H1 (cell line): ENCODE measurements around the gene TMEM178B. TPM values are rescaled to one million over a fixed set of nuclear protein-coding genes. Genes with fewer than 3 reads are reported as not detected.

ENCODE experiments used
- CTCF ChIA-PET: fragments of 300-600 bp; sonication (Branson Sonifier 250); formaldehyde crosslinking; loops from one replicate; lab custom pipeline; 2021; ENCODE audit not compliant: partially characterized antibody; lab: Charles Lee
- POLR2A ChIA-PET: fragments of 300-600 bp; sonication (Branson Sonifier 250); formaldehyde crosslinking; loops from one replicate; lab custom pipeline; 2021; ENCODE audit warnings: inconsistent platforms; ENCODE audit not compliant: partially characterized antibody; lab: Charles Lee
- DNase-seq, 2 experiments: peaks; one replicate each; pipeline versions ENCODE4 v3.0.0 to v3.0.0-alpha.2; 2010 to 2022; ENCODE audit warnings: low spot score in 2 of 2, low read depth in 1 of 2, mixed read lengths in 1 of 2
- FAIRE-seq: peaks from 2 replicates; lab custom pipeline; 2011; peaks lifted over from hg19 to GRCh38; lab: Jason Lieb, UNC
- H2AFZ ChIP-seq: 2 replicates; pipeline ENCODE4 v1.8.1; 2012; ENCODE audit warnings: low read length, inconsistent platforms
- H2AK5ac ChIP-seq: 2 replicates; pipeline ENCODE4 v1.6.1; 2013; ENCODE audit warnings: low read depth, low read length
- H2BK120ac ChIP-seq: replicated peaks from 2 replicates; pipeline ENCODE3; 2013; ENCODE audit warnings: low read depth, low read length, inconsistent platforms
- H2BK12ac ChIP-seq: 2 replicates; pipeline ENCODE4 v1.6.1; 2013; ENCODE audit warnings: low read depth, low read length
- H2BK15ac ChIP-seq: 2 replicates; pipeline ENCODE4 v1.6.1; 2013; ENCODE audit warnings: low read length
- H2BK20ac ChIP-seq: 2 replicates; pipeline ENCODE4 v1.6.1; 2013; ENCODE audit warnings: low read length
- H2BK5ac ChIP-seq: 2 replicates; pipeline ENCODE4 v1.6.1; 2013; ENCODE audit warnings: low read depth, low read length
- H3K14ac ChIP-seq: 2 replicates; pipeline ENCODE4 v1.6.1; 2013; ENCODE audit warnings: inconsistent platforms; ENCODE audit not compliant: insufficient read length
- H3K18ac ChIP-seq: 2 replicates; pipeline ENCODE4 v1.6.1; 2013; ENCODE audit warnings: low read length; ENCODE audit errors: extremely low read depth
- H3K23ac ChIP-seq: 2 replicates; pipeline ENCODE4 v1.6.1; 2013; ENCODE audit warnings: inconsistent platforms; ENCODE audit not compliant: insufficient read length
- H3K23me2 ChIP-seq: 2 replicates; pipeline ENCODE4 v1.6.1; 2013; ENCODE audit warnings: low read depth, low read length
- H3K27ac ChIP-seq: 2 replicates; pipeline ENCODE4 v1.6.1; 2011; ENCODE audit warnings: low read depth, low read length, inconsistent platforms
- H3K27me3 ChIP-seq, 4 experiments: replicated peaks in 1 of 4; 1 replicate in 1 of 4; 2 replicates in 3 of 4; pipeline versions ENCODE4 v1.6.1 to v1.8.1; 2011 to 2013; ENCODE audit warnings: low read length in 3 of 4, mild to moderate bottlenecking in 3 of 4, inconsistent platforms in 2 of 4, mixed read lengths in 2 of 4, moderate library complexity in 1 of 4; ENCODE audit not compliant: control insufficient read depth in 3 of 4, insufficient read depth in 3 of 4; ENCODE audit errors: extremely low read depth in 1 of 4
- H3K36me3 ChIP-seq, 4 experiments: 2 replicates each; pipeline versions ENCODE4 v1.6.1 to v1.8.1; 2011 to 2013; ENCODE audit warnings: mild to moderate bottlenecking in 4 of 4, low read length in 3 of 4, moderate library complexity in 2 of 4, control low read depth in 1 of 4, inconsistent platforms in 1 of 4; ENCODE audit not compliant: insufficient read depth in 4 of 4, control insufficient read depth in 2 of 4
- H3K4ac ChIP-seq: replicated peaks from 2 replicates; pipeline ENCODE3; 2013; ENCODE audit warnings: low read length, low read depth, mixed read lengths, inconsistent platforms; ENCODE audit not compliant: insufficient read length
- H3K4me1 ChIP-seq, 4 experiments: replicated peaks in 1 of 4; 1 replicate in 1 of 4; 2 replicates in 3 of 4; pipeline versions ENCODE4 v1.6.1 to v1.8.1; 2011 to 2013; ENCODE audit warnings: low read length in 3 of 4, inconsistent platforms in 2 of 4, mixed read lengths in 1 of 4; ENCODE audit not compliant: insufficient read depth in 4 of 4, control insufficient read depth in 3 of 4
- H3K4me2 ChIP-seq, 2 experiments: 2 replicates each; pipeline versions ENCODE4 v1.6.1 to v1.8.1; 2011 to 2013; ENCODE audit warnings: low read depth in 2 of 2, low read length in 2 of 2, control low read depth in 1 of 2, inconsistent platforms in 1 of 2, mild to moderate bottlenecking in 1 of 2; ENCODE audit not compliant: insufficient read depth in 1 of 2
- H3K4me3 ChIP-seq, 4 experiments: fragments of 200-600, 300-600 bp in 1 of 4; sonication (generic), shearing (Covaris generic), sonication (Bioruptor Twin) in 1 of 4; 2 replicates each; pipeline versions ENCODE4 v1.5.1 to v1.8.1; 2011 to 2016; ENCODE audit warnings: low read length in 4 of 4, low read depth in 3 of 4, control low read depth in 2 of 4, inconsistent platforms in 2 of 4, mild to moderate bottlenecking in 2 of 4, mixed read lengths in 1 of 4, moderate library complexity in 1 of 4; ENCODE audit not compliant: insufficient read depth in 2 of 4; ENCODE audit errors: extremely low read depth in 1 of 4
- H3K56ac ChIP-seq: replicated peaks from 2 replicates; pipeline ENCODE3; 2013; ENCODE audit warnings: low read depth, mild to moderate bottlenecking, mixed read lengths, low read length, inconsistent platforms; ENCODE audit not compliant: insufficient read length
- H3K79me1 ChIP-seq: 2 replicates; pipeline ENCODE4 v1.6.1; 2013; ENCODE audit warnings: low read depth, low read length, control low read depth
- H3K79me2 ChIP-seq, 2 experiments: 2 replicates each; pipeline versions ENCODE4 v1.6.1 to v1.8.1; 2012 to 2013; ENCODE audit warnings: low read length in 2 of 2, mild to moderate bottlenecking in 2 of 2, inconsistent platforms in 1 of 2; ENCODE audit not compliant: insufficient read depth in 2 of 2, control insufficient read depth in 1 of 2
- H3K9ac ChIP-seq, 4 experiments: replicated peaks in 1 of 4; 1 replicate in 1 of 4; 2 replicates in 3 of 4; pipeline versions ENCODE4 v1.6.1 to v1.8.1; 2011 to 2013; ENCODE audit warnings: low read depth in 3 of 4, low read length in 3 of 4, control low read depth in 2 of 4, mild to moderate bottlenecking in 2 of 4, moderate library complexity in 2 of 4, inconsistent platforms in 1 of 4; ENCODE audit errors: extremely low read depth in 1 of 4
- H3K9me3 ChIP-seq, 2 experiments: 2 replicates each; pipeline versions ENCODE4 v1.6.1 to v1.8.1; 2012 to 2013; ENCODE audit warnings: mild to moderate bottlenecking in 2 of 2, moderate library complexity in 2 of 2, control low read depth in 1 of 2, inconsistent platforms in 1 of 2, low read depth in 1 of 2, low read length in 1 of 2, mixed read lengths in 1 of 2; ENCODE audit not compliant: insufficient read depth in 2 of 2
- H4K20me1 ChIP-seq, 2 experiments: replicated peaks in 1 of 2; 2 replicates each; pipeline versions ENCODE3 to v1.8.1; 2011 to 2013; ENCODE audit warnings: inconsistent platforms in 2 of 2, low read length in 2 of 2, mild to moderate bottlenecking in 1 of 2; ENCODE audit not compliant: insufficient read depth in 2 of 2, control insufficient read depth in 1 of 2
- H4K5ac ChIP-seq: 2 replicates; pipeline ENCODE4 v1.6.1; 2013; ENCODE audit warnings: low read length, low read depth, mixed read lengths, inconsistent platforms; ENCODE audit not compliant: insufficient read length
- H4K8ac ChIP-seq: 2 replicates; pipeline ENCODE4 v1.8.0; 2013; ENCODE audit warnings: mild to moderate bottlenecking, moderate library complexity, low read length, inconsistent platforms; ENCODE audit not compliant: insufficient read depth; ENCODE audit errors: extremely low read depth
- H4K91ac ChIP-seq: replicated peaks from 2 replicates; pipeline ENCODE3; 2013; ENCODE audit warnings: low read length, mixed read lengths, inconsistent platforms; ENCODE audit not compliant: insufficient read length
- CTBP2 ChIP-seq: IDR thresholded peaks from 2 replicates; pipeline ENCODE4 v1.7.0; 2011; ENCODE audit warnings: borderline replicate concordance, mild to moderate bottlenecking, moderate library complexity, mixed read lengths, low read length; ENCODE audit not compliant: insufficient read depth, insufficient read length
- MAX ChIP-seq: IDR thresholded peaks from 2 replicates; pipeline ENCODE4 v1.6.1; 2012; ENCODE audit warnings: inconsistent platforms
- RNF2 ChIP-seq: fragments of 200-900, 300-1000 bp; sonication (generic); IDR thresholded peaks from 2 replicates; pipeline ENCODE4 v1.7.1; 2016; ENCODE audit warnings: borderline replicate concordance, low read depth, mild to moderate bottlenecking, antibody characterized with exemption, low read length; ENCODE audit not compliant: poor library complexity, severe bottlenecking; ENCODE audit errors: missing control alignments
- WGBS, 2 experiments: shearing (Covaris generic) in 1 of 2; methylation state at CpG; one replicate each; pipeline versions ENCODE4 v1.1.6 to v1.1.7; 2013 to 2015; ENCODE audit warnings: low lambda C conversion rate in 2 of 2, mixed read lengths in 2 of 2, inconsistent platforms in 1 of 2, low coverage in 1 of 2, missing lambda C conversion rate in 1 of 2; ENCODE audit not compliant: insufficient replicate concordance in 2 of 2, insufficient coverage in 1 of 2, insufficient read length in 1 of 2; ENCODE audit errors: extremely low coverage in 1 of 2, missing lambda C conversion rate in 1 of 2; 5-methylcytosine and 5-hydroxymethylcytosine counted together
- polyA plus RNA-seq, 7 experiments: library from polyadenylated mRNA; depleted of rRNA in 3 of 7; stranded (reverse) in 5 of 7; unstranded in 2 of 7; fragments of >200 nt in 5 of 7; fragments of 200-250 nt in 2 of 7; gene quantifications; 1 replicate in 5 of 7; 2 replicates in 1 of 7; 4 replicates in 1 of 7; pipeline versions ENCODE4 v1.2.1 to v1.2.3, GENCODE V29; 2011 to 2013; ENCODE audit warnings: missing spikeins in 2 of 7, mixed read lengths in 2 of 7
- total RNA-seq: library from RNA; stranded (reverse); fragmentation: NEBNext Ultra II Directional; extraction: Animal tissue kit (Norgen Biotek cat#: 25700); gene quantifications from 2 replicates; pipeline ENCODE4 v1.2.1, GENCODE V29; 2021

TMEM178B gene
- total and polyA plus RNA-seq, 2 of the 8 experiments (the other 6 are each of a cell fraction or from before 2014, with no cell fraction given), result 5.3 to 18.1 TPM

- H2AFZ ChIP-seq, result no peak overlapping the region
- H2BK120ac ChIP-seq, result no peak overlapping the region
- no peak overlapping the region for H2BK15ac ChIP-seq
- H3K9me3 ChIP-seq, result no peaks in the 10 kb centered on the region
- no peak overlapping the region for H3K4ac ChIP-seq
- no peaks in the 10 kb centered on the region for H3K23me2 ChIP-seq
- H2BK20ac ChIP-seq, result no peak overlapping the region
- POLR2A ChIA-PET, result no interaction called here
- H3K4me1 ChIP-seq, result peaks cover 0 to 8% (median 3%) of the 10 kb centered on the region in 4 experiments; a peak in 5 of 7 replicates
- H3K9ac ChIP-seq, result no peak overlapping the region
- no peak overlapping the region for H3K18ac ChIP-seq
- no peak for DNase-seq
- H3K4me3 ChIP-seq, result no peak overlapping the region
- no peak overlapping the region for H2BK5ac ChIP-seq
- H3K36me3 ChIP-seq, result no peaks in the 10 kb centered on the region
- no peak overlapping the region for H3K56ac ChIP-seq
- H4K5ac ChIP-seq, result no peak overlapping the region
- no peaks in the 10 kb centered on the region for H4K20me1 ChIP-seq
- H4K8ac ChIP-seq, result no peak overlapping the region
- no peak overlapping the region for H2AK5ac ChIP-seq
- no peak overlapping the region for H3K4me2 ChIP-seq
- H3K27me3 ChIP-seq, result no peaks in the 10 kb centered on the region
- WGBS, 2 experiments, result 79% methylated on average over 1 of the region's 1 CpG; no CpG with 5 or more reads in 1 of the 2 experiments
- H3K79me1 ChIP-seq, result no peaks in the 10 kb centered on the region
- no peak overlapping the region for H3K14ac ChIP-seq
- no peak overlapping the region for H4K91ac ChIP-seq
- H3K27ac ChIP-seq, result no peak overlapping the region
- CTCF ChIA-PET, result no interaction called here
- no peaks in the 10 kb centered on the region for H3K79me2 ChIP-seq
- no peak for FAIRE-seq
- no peak overlapping the region for H3K23ac ChIP-seq
- no peak overlapping the region for H2BK12ac ChIP-seq
- no peak for TF ChIP-seq MAX
- TF ChIP-seq RNF2, result no peak
- TF ChIP-seq CTBP2, result no peak
Observed at GRCh38 chr7:141495057-141495456, 421.2 kb downstream of the TMEM178B start.
